K562 (cell line): Measurements from ENCODE around the gene SERTAD3. TPM values are rescaled to one million over a fixed set of nuclear protein-coding genes. Genes with fewer than 3 reads are reported as not detected.
A peak's percentile ranks its signal among the peaks of the same experiment; 100 is the strongest.

ENCODE experiments used
- ARID1B ChIP-seq: fragments of 450-650 bp; IDR thresholded peaks from 2 replicates; pipeline ENCODE4 v1.6.1; 2016; ENCODE audit warnings: antibody characterized with exemption, mild to moderate bottlenecking, inconsistent platforms
- BRD4 ChIP-seq: fragments of 200-600 bp; sonication (generic); IDR thresholded peaks from 2 replicates; pipeline ENCODE4 v1.6.1; 2017; ENCODE audit warnings: inconsistent platforms
- BRD9 ChIP-seq: fragments of 450-650 bp; IDR thresholded peaks from 2 replicates; pipeline ENCODE4 v1.6.1; 2018; ENCODE audit warnings: low read depth; ENCODE audit not compliant: partially characterized antibody
- CC2D1A ChIP-seq: fragments of 450-650 bp; IDR thresholded peaks from 2 replicates; pipeline ENCODE4 v1.6.1; 2017; ENCODE audit warnings: mild to moderate bottlenecking
- DDX20 ChIP-seq: fragments of 450-650 bp; IDR thresholded peaks from 2 replicates; pipeline ENCODE4 v1.6.1; 2016; ENCODE audit warnings: missing genetic modification characterization, low read depth, mild to moderate bottlenecking, missing compliant biosample characterization, moderate library complexity
- DPF2 ChIP-seq: fragments of 450-650 bp; IDR thresholded peaks from 2 replicates; pipeline ENCODE4 v1.6.1; 2016
- LCOR ChIP-seq: sonication (generic); formaldehyde crosslinking; IDR thresholded peaks from 2 replicates; pipeline ENCODE4 v1.8.0; 2022; ENCODE audit warnings: mild to moderate bottlenecking, missing genetic modification reagents
- MIER1 ChIP-seq: fragments of 450-650 bp; IDR thresholded peaks from 2 replicates; pipeline ENCODE4 v1.6.1; 2016; ENCODE audit warnings: antibody characterized with exemption, mild to moderate bottlenecking, low read depth
- MTA2 ChIP-seq: fragments of 450-650 bp; IDR thresholded peaks from 2 replicates; pipeline ENCODE4 v1.6.1; 2016; ENCODE audit warnings: low read depth
- MTA3 ChIP-seq: fragments of 450-650 bp; formaldehyde crosslinking; IDR thresholded peaks from 2 replicates; pipeline ENCODE4 v1.6.1; 2017; ENCODE audit warnings: mild to moderate bottlenecking, borderline replicate concordance
- MYNN ChIP-seq, 2 experiments: sonication (generic); formaldehyde crosslinking in 1 of 2; IDR thresholded peaks; 2 replicates each; pipeline versions ENCODE4 v1.5.0 to v1.6.1; 2016 to 2020; ENCODE audit warnings: antibody characterized with exemption in 1 of 2, missing genetic modification reagents in 1 of 2
- NCOA1 ChIP-seq: fragments of 450-650 bp; IDR thresholded peaks from 2 replicates; pipeline ENCODE4 v1.6.1; 2016; ENCODE audit warnings: low read depth
- NELFE ChIP-seq: IDR thresholded peaks from 2 replicates; pipeline ENCODE4 v1.6.1; 2011; ENCODE audit warnings: mild to moderate bottlenecking; ENCODE audit not compliant: insufficient read depth, insufficient read length
- NEUROD1 ChIP-seq: fragments of 150-350 bp; IDR thresholded peaks from 2 replicates; pipeline ENCODE4 v1.6.1; 2014; ENCODE audit warnings: borderline replicate concordance, low read length, low read depth; ENCODE audit not compliant: partially characterized antibody
- NR4A1 ChIP-seq, 2 experiments: fragments of 250-450 bp in 1 of 2; fragments of 450-650 bp in 1 of 2; sonication (Bioruptor Pico) in 1 of 2; IDR thresholded peaks; 2 replicates each; pipeline versions ENCODE4 v1.4.0 to v1.6.1; 2016 to 2020; ENCODE audit warnings: mild to moderate bottlenecking in 2 of 2, missing compliant biosample characterization in 1 of 2, missing genetic modification characterization in 1 of 2, moderate library complexity in 1 of 2
- PHB ChIP-seq: fragments of 250-450 bp; sonication (Bioruptor Pico); IDR thresholded peaks from 2 replicates; pipeline ENCODE4 v1.5.0; 2021
- PHF8 ChIP-seq: fragments of 200-600 bp; sonication (generic); IDR thresholded peaks from 2 replicates; pipeline ENCODE4 v1.6.1; 2012; ENCODE audit warnings: mixed run types, mild to moderate bottlenecking, inconsistent platforms, low read length, moderate library complexity, borderline replicate concordance
- PHTF2 ChIP-seq: fragments of 250-450 bp; sonication (Bioruptor Pico); IDR thresholded peaks from 2 replicates; pipeline ENCODE4 v1.5.0; 2021; ENCODE audit warnings: mild to moderate bottlenecking
- RBM17 ChIP-seq: fragments of 200-400 bp; formaldehyde crosslinking; IDR thresholded peaks from 2 replicates; pipeline ENCODE4 v1.6.1; 2017; ENCODE audit warnings: low read depth, mild to moderate bottlenecking, low read length, borderline replicate concordance
- SIN3A ChIP-seq, 2 experiments: fragments of 150-350 bp in 1 of 2; IDR thresholded peaks; 2 replicates each; pipeline ENCODE4 v1.6.1; 2011 to 2016; ENCODE audit warnings: borderline replicate concordance in 2 of 2, low read depth in 2 of 2, low read length in 2 of 2, mild to moderate bottlenecking in 2 of 2, moderate library complexity in 2 of 2; ENCODE audit not compliant: control insufficient read depth in 1 of 2
- SMARCC2 ChIP-seq: fragments of 450-650 bp; IDR thresholded peaks from 2 replicates; pipeline ENCODE4 v1.6.1; 2017; ENCODE audit warnings: antibody characterized with exemption, moderate library complexity, mild to moderate bottlenecking, low read depth
- ZSCAN32 ChIP-seq: fragments of 450-650 bp; formaldehyde crosslinking; IDR thresholded peaks from 2 replicates; pipeline ENCODE4 v1.4.0; 2020; ENCODE audit warnings: mild to moderate bottlenecking, moderate library complexity
- polyA plus RNA-seq, 8 experiments: library from polyadenylated mRNA; depleted of rRNA in 4 of 8; stranded (reverse) in 5 of 8; unstranded in 3 of 8; fragments of >200 nt; fragmentation: Nextera tagmentation in 2 of 8; fragmentation: Illumina TruSeq in 1 of 8; extraction: Ambion mirVana in 2 of 8; extraction: Trizol in 1 of 8; gene quantifications; 2 replicates each; pipeline versions ENCODE4 v1.2.1 to v1.2.3, GENCODE V29; 2011 to 2014; ENCODE audit warnings: inconsistent platforms in 1 of 8, missing spikeins in 1 of 8
- total RNA-seq, 7 experiments: library from RNA; depleted of rRNA in 6 of 7; stranded (reverse); fragments of >200 nt in 6 of 7; fragmentation: Illumina TruSeq in 2 of 7; extraction: Trizol in 2 of 7; gene quantifications; 2 replicates each; pipeline versions ENCODE4 v1.2.1 to v1.2.3, GENCODE V29; 2011 to 2021; ENCODE audit warnings: low replicate concordance in 1 of 7
- TF ChIP-seq, protein P1 (sequence below), 3 experiments: IDR thresholded peaks in 2 of 3; conservative IDR thresholded peaks in 1 of 3; 2 replicates each; pipeline ENCODE4 v1.5.1; 2011 to 2012; ENCODE audit warnings: low read length in 3 of 3, mild to moderate bottlenecking in 3 of 3, control low read depth in 2 of 3, improper control_type of control experiment in 1 of 3, inconsistent platforms in 1 of 3, low read depth in 1 of 3, mixed read lengths in 1 of 3, moderate library complexity in 1 of 3; ENCODE audit not compliant: insufficient read depth in 2 of 3
- TF ChIP-seq, protein P2 (sequence below): fragments of 450-650 bp; formaldehyde crosslinking; IDR thresholded peaks from 2 replicates; pipeline ENCODE4 v1.4.0; 2022; ENCODE audit warnings: missing genetic modification characterization
- TF ChIP-seq, protein P3 (sequence below): fragments of 450-650 bp; formaldehyde crosslinking; IDR thresholded peaks from 2 replicates; pipeline ENCODE4 v1.4.0; 2020; ENCODE audit warnings: mild to moderate bottlenecking, moderate library complexity

Gene SERTAD3
- total and polyA plus RNA-seq, 9 of the 15 experiments (the other 6 are each of a cell fraction or from before 2014, with no cell fraction given) = 5.4 to 28.9 (median 17.5) TPM

DNA sequence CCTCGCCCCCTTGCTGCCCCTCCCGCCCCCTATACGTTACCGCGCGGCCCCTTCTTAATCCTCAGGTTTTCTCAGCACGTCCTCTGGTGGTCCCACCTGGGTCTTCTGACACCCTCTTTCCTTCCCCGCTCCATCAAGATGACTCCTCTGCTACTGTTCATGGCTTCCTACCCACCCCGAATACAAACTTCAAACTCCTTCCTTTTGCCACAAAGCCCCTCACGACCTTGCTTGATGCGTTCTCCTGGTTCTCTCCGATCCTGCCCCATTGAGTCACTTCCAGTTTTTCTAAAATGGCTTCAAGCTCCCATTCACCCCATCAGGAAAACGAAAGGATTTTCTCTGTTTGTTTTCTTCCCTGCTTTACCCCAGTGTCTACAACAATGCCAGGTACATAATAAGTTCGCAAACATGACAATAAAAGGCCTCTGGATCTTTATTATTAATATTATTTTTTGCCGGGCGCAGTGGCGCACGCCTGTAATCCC lies 734 bp upstream of the SERTAD3 start (continued):
- TF ChIP-seq BRD4 (no peak), NCOA1 (peak; percentile 50; the same call in 1 of the 2 replicates), MTA3 (0 out of 2 replicates have a peak, but pooled peaks have one; percentile 12), LCOR (no peak), SIN3A (IDR thresholded peaks at IDR 0.05; ENCODE audit: borderline replicate concordance in 2 of 2, control insufficient read depth in 1 of 2, low read depth in 2 of 2, low read length in 2 of 2) (0 out of 4 replicates have a peak, but pooled peaks of 1 of the 2 experiments have one; percentile 0), ARID1B (0 out of 2 replicates have a peak, but pooled peaks have one; percentile 24), PHB (no peak), MYNN (IDR thresholded peaks at IDR 0.05) (no peak), MYNN (CRISPR knock-in tag; IDR thresholded peaks at IDR 0.05) (no peak), ZSCAN32 (CRISPR knock-in tag) (no peak), PHF8 (peak; percentile 2; the same call in 1 of the 2 replicates), NR4A1 (CRISPR knock-in tag; IDR thresholded peaks at IDR 0.05) (no peak), NR4A1 (tag; IDR thresholded peaks at IDR 0.05) (no peak), DPF2 (peak; percentile 70; the same call in 1 of the 2 replicates), MIER1 (0 out of 2 replicates have a peak, but pooled peaks have one; percentile 22), DDX20 (no peak), SMARCC2 (no peak), BRD9 (peak; percentile 84), CC2D1A (peak; percentile 45; the same call in 1 of the 2 replicates), NEUROD1 (peak; percentile 51), PHTF2 (CRISPR knock-in tag) (no peak), NELFE (no peak), RBM17 (no peak), MTA2 (peak; percentile 45; the same call in 1 of the 2 replicates)
- TF ChIP-seq, protein P1, sequence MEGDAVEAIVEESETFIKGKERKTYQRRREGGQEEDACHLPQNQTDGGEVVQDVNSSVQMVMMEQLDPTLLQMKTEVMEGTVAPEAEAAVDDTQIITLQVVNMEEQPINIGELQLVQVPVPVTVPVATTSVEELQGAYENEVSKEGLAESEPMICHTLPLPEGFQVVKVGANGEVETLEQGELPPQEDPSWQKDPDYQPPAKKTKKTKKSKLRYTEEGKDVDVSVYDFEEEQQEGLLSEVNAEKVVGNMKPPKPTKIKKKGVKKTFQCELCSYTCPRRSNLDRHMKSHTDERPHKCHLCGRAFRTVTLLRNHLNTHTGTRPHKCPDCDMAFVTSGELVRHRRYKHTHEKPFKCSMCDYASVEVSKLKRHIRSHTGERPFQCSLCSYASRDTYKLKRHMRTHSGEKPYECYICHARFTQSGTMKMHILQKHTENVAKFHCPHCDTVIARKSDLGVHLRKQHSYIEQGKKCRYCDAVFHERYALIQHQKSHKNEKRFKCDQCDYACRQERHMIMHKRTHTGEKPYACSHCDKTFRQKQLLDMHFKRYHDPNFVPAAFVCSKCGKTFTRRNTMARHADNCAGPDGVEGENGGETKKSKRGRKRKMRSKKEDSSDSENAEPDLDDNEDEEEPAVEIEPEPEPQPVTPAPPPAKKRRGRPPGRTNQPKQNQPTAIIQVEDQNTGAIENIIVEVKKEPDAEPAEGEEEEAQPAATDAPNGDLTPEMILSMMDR (IDR thresholded peaks at IDR 0.05 in 2 of 3, conservative IDR thresholded peaks at IDR 0.05 in 1 of 3; ENCODE audit: insufficient read depth in 2 of 3, low read depth in 1 of 3, low read length in 3 of 3) = peak; percentile 29 to 63 (median 60); a peak in 5 of 6 replicates
- TF ChIP-seq, protein P2, sequence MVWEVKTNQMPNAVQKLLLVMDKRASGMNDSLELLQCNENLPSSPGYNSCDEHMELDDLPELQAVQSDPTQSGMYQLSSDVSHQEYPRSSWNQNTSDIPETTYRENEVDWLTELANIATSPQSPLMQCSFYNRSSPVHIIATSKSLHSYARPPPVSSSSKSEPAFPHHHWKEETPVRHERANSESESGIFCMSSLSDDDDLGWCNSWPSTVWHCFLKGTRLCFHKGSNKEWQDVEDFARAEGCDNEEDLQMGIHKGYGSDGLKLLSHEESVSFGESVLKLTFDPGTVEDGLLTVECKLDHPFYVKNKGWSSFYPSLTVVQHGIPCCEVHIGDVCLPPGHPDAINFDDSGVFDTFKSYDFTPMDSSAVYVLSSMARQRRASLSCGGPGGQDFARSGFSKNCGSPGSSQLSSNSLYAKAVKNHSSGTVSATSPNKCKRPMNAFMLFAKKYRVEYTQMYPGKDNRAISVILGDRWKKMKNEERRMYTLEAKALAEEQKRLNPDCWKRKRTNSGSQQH (CRISPR knock-in tag) = peak; percentile 76; the same call in 1 of the 2 replicates
- TF ChIP-seq, protein P3, sequence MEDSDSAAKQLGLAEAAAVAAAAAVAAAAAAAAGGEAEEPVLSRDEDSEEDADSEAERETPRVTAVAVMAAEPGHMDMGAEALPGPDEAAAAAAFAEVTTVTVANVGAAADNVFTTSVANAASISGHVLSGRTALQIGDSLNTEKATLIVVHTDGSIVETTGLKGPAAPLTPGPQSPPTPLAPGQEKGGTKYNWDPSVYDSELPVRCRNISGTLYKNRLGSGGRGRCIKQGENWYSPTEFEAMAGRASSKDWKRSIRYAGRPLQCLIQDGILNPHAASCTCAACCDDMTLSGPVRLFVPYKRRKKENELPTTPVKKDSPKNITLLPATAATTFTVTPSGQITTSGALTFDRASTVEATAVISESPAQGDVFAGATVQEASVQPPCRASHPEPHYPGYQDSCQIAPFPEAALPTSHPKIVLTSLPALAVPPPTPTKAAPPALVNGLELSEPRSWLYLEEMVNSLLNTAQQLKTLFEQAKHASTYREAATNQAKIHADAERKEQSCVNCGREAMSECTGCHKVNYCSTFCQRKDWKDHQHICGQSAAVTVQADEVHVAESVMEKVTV (CRISPR knock-in tag) = no peak
